22Rv1 (cell line): ENCODE measurements around the gene MTSS2.

Source experiments
- CTCF ChIP-seq: fragments of 450-650 bp; IDR thresholded peaks from 2 replicates; pipeline ENCODE4 v1.5.1; 2017; ENCODE audit warnings: mild to moderate bottlenecking
- ZFX ChIP-seq: fragments of 450-650 bp; IDR thresholded peaks from 2 replicates; pipeline ENCODE4 v1.6.1; 2017; ENCODE audit warnings: antibody characterized with exemption, borderline replicate concordance

- no peak for TF ChIP-seq CTCF
- no peak for TF ChIP-seq ZFX
Observed at GRCh38 chr16:70704586-70704985, 18.7 kb upstream of the MTSS2 start.
